RWPE2 (cell line): ENCODE results near the gene FAM168B.
A peak's percentile ranks its signal among the peaks of the same experiment; 100 is the strongest.

Experiments
- ATAC-seq: fragments of 200-7000 bp; cut with Tn5 transposase; 3 replicates; pipeline ENCODE4 v1.9.1; 2021; ENCODE audit warnings: low read depth
- DNase-seq: peaks from one replicate; pipeline ENCODE4 v3.0.0-alpha.2; 2020; ENCODE audit warnings: low spot score
- H3K27ac ChIP-seq: fragments of 450-650 bp; 2 replicates; pipeline ENCODE4 v1.5.1; 2017; ENCODE audit warnings: mild to moderate bottlenecking; ENCODE audit not compliant: poor library complexity, severe bottlenecking
- H3K27me3 ChIP-seq: fragments of 250-450 bp; sonication (Bioruptor Pico); 2 replicates; pipeline ENCODE4 v1.5.1; 2021; ENCODE audit warnings: mild to moderate bottlenecking, moderate library complexity; ENCODE audit not compliant: insufficient read depth, poor library complexity, severe bottlenecking
- H3K36me3 ChIP-seq: fragments of 250-450 bp; sonication (Bioruptor Pico); 2 replicates; pipeline ENCODE4 v1.5.1; 2020; ENCODE audit warnings: low read depth, mild to moderate bottlenecking, moderate library complexity
- H3K4me1 ChIP-seq: fragments of 250-450 bp; sonication (Bioruptor Pico); 2 replicates; pipeline ENCODE4 v1.5.1; 2021; ENCODE audit warnings: mild to moderate bottlenecking, moderate library complexity; ENCODE audit not compliant: insufficient read depth, poor library complexity, severe bottlenecking
- H3K4me3 ChIP-seq: fragments of 250-450 bp; sonication (Bioruptor Pico); 2 replicates; pipeline ENCODE4 v1.5.1; 2021; ENCODE audit warnings: mild to moderate bottlenecking, moderate library complexity; ENCODE audit not compliant: severe bottlenecking
- H3K9me3 ChIP-seq: fragments of 250-450 bp; sonication (Bioruptor Pico); 2 replicates; pipeline ENCODE4 v1.5.1; 2021; ENCODE audit warnings: mild to moderate bottlenecking, moderate library complexity; ENCODE audit not compliant: severe bottlenecking
- TF ChIP-seq, protein P1 (sequence below): fragments of 450-650 bp; IDR thresholded peaks from one replicate; pipeline ENCODE4 v1.5.1; 2017; ENCODE audit warnings: mild to moderate bottlenecking, moderate library complexity; ENCODE audit not compliant: poor library complexity, severe bottlenecking

Gene FAM168B

DNA sequence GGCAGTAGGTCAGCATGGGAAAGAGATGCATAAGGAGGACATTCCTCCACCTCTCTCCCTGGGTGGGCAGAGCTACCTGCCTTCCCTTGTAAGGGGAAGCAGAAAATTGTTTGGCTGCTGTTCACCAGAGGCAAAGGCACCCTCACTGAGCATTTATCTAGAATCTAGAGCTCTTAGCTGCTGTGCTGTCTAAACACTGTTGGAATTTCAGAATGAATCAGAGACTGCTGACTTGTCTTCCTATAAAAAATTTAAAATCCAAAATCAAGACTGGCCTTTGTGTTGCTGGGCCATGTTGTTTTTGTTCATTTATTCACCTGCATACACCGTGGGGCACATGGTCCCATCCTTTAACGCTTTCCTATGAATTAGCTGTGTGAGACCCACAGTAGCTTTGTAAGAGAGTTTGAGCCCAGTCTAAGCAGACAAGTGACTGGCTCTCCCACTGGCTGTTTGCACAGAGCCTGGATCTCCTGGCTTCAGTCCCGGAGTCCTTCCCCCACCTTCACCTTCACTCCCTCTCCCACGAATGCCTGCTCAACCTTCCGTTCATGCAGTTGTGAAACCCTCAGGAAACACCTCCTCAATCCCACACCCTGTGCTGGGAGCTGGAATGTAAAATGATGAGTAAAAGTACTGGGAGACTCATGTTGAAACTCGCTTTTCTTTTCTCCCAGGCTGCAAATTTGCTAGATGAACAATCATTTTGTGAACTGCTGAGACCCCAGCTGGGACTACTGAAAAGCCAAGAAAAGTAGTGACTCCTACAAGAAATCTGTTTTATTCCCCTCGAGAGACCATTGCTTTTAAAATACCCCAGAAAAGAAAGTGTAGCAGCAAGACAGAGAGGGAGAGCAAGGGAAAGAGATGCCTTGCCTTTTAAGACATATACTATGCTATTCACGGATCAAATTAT, 76.2 kb downstream of the FAM168B start:
- peak overlapping the region; percentile 12 for H3K4me3 ChIP-seq
- ATAC-seq (peak; percentile 91), DNase-seq (peak; percentile 92)
- peak overlapping the region; percentile 98 for H3K27ac ChIP-seq
- H3K27me3 ChIP-seq: no peaks in the 10 kb centered on the region
- H3K9me3 ChIP-seq: no peaks in the 10 kb centered on the region
- TF ChIP-seq, protein P1, sequence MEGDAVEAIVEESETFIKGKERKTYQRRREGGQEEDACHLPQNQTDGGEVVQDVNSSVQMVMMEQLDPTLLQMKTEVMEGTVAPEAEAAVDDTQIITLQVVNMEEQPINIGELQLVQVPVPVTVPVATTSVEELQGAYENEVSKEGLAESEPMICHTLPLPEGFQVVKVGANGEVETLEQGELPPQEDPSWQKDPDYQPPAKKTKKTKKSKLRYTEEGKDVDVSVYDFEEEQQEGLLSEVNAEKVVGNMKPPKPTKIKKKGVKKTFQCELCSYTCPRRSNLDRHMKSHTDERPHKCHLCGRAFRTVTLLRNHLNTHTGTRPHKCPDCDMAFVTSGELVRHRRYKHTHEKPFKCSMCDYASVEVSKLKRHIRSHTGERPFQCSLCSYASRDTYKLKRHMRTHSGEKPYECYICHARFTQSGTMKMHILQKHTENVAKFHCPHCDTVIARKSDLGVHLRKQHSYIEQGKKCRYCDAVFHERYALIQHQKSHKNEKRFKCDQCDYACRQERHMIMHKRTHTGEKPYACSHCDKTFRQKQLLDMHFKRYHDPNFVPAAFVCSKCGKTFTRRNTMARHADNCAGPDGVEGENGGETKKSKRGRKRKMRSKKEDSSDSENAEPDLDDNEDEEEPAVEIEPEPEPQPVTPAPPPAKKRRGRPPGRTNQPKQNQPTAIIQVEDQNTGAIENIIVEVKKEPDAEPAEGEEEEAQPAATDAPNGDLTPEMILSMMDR: peak; percentile 41
- H3K4me1 ChIP-seq: peaks cover 50% of the 10 kb centered on the region
- no peaks in the 10 kb centered on the region for H3K36me3 ChIP-seq

DNA sequence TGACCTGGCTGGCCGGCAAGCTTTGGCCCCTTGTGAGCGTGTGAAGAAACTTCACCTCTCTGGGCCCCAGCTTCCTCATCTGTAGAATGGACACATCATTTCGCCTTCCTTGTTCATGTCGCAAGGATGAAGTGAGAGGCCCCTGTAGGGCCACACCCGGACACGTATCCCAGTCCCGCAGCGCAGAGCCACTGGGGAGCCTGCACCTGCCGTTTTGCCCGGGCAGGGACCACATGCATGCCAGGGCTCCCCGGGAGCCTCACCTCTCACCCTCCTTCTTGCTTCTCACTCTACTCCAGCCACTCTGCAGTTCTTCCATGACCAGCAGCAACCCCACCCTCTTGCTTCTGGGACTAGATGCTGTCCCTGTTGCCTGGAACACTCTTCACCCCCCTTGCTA, 77.5 kb downstream of the FAM168B start:
- H3K4me1 ChIP-seq: peaks cover 50% of the 10 kb centered on the region
- TF ChIP-seq, protein P1: no peak
- peak overlapping the region; percentile 98 for H3K27ac ChIP-seq
- ATAC-seq (no peak), DNase-seq (no peak)
- no peaks in the 10 kb centered on the region for H3K36me3 ChIP-seq
- H3K9me3 ChIP-seq: no peaks in the 10 kb centered on the region
- H3K27me3 ChIP-seq: no peaks in the 10 kb centered on the region
- H3K4me3 ChIP-seq: no peak overlapping the region

DNA sequence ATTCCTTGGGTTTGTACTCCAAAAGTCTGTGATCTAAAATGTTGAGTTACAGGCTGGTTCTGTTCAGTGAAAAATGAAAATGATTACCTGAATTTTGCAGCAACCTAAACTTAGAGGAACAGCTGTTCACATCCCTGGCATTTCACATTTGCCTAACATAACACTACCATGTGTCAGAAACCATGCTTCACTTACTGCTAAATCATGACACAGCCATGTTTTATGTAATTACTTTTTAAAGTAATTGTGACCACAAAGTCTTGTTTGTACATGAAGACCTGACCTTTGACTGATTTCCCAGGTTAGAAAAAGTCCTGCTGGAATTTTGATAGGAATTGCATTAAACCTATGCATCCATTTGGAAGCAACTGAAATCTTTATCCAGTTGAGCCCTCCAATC, 79.1 kb downstream of the FAM168B start:
- Histone ChIP-seq H3K27ac (peak overlapping the region; percentile 98), H3K4me3 (no peak overlapping the region), H3K36me3 (no peaks in the 10 kb centered on the region), H3K4me1 (peaks cover 50% of the 10 kb centered on the region), H3K27me3 (no peaks in the 10 kb centered on the region), H3K9me3 (no peaks in the 10 kb centered on the region)
- TF ChIP-seq, protein P1: no peak
- ATAC-seq (peak; percentile 31; the same call in 2 of the 3 replicates), DNase-seq (no peak)

DNA sequence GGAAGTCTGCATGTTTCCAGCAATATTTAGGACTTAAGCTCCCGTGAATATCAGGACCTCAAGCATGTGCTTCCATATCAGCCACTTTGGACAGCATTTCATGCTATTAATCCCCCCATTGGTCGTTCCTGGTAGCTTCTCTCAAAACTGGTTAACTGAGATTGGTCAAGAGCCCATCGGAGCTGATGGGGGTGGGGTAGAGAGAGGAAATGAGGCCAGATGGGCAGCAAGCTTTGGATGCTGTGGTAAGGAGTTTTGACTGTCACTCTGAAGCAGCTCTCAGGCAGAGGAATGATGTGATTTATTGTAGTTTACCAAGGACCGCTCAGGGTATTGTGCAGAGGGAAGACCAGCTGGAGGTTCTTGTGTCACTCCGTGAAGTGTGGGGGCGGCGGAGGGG, 81.8 kb downstream of the FAM168B start:
- Histone ChIP-seq H3K4me1 (peaks cover 28% of the 10 kb centered on the region), H3K4me3 (no peak overlapping the region), H3K27ac (no peak overlapping the region), H3K36me3 (no peaks in the 10 kb centered on the region), H3K27me3 (no peaks in the 10 kb centered on the region), H3K9me3 (no peaks in the 10 kb centered on the region)
- TF ChIP-seq, protein P1: no peak
- no peak for DNase-seq
- ATAC-seq: no peak

DNA sequence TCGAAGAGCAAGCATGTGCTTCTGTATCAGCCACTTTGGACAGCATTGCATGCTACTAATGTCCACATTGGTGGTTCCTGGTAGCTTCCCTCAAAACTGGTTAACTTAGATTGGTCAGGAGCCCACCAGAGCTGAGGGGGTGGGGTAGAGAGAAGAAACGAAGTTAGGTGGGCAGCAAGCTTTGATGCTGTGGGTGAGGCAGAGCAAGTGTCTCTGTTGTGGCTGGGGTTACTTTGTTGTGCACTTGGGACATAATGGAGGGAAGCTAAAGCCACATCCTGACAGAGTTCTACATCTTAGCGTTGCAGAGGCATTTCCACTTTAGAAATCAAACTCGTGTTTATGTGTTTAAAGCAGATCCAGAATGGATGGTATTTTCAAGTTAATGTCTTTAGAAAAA, 82.7 kb downstream of the FAM168B start:
- DNase-seq: no peak
- H3K27me3 ChIP-seq: no peaks in the 10 kb centered on the region
- no peaks in the 10 kb centered on the region for H3K9me3 ChIP-seq
- peaks cover 21% of the 10 kb centered on the region for H3K4me1 ChIP-seq
- no peaks in the 10 kb centered on the region for H3K36me3 ChIP-seq
- no peak for ATAC-seq
- H3K4me3 ChIP-seq: no peak overlapping the region
- TF ChIP-seq, protein P1: no peak
- no peak overlapping the region for H3K27ac ChIP-seq
